ENCODE results near the gene GABRD. TPM values are rescaled to one million over a fixed set of nuclear protein-coding genes. Genes with fewer than 3 reads are reported as not detected.

GABRD gene
- total RNA-seq, 1 donor from 2014 or later: not detected

DNA sequence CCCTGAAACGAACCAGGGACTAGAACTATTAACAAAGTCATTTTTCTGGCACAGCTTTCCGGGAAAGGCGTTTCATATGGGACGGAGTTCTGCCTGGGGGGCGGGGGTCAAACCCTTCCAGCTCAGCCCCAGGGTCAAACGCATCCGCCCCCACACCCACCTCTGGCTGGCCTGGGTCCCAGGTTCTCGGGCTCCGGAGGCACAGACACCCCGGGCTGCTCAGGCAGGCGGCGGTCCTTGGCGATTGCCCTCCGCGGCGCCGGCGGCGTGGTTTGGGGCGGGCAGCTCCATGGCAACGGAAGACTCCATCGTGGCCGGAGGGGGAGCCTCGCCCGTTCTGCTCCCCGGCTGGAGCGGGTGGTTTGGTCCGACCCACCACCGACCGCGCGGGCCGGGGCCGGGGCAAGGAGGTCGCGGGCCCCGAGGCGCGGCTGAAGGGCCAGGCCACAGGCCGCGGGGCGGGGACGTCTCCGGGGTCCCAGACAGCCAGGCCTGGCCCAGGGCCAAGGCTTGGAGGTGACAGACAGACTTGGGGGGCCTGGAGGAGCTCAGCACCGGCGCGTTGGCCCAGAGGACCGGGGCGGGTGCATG is 15.5 kb upstream of the GABRD start, which contains the start of gene CFAP74:
TSS of gene CFAP74 (minus strand) at position 246 of the 591 bp plus-strand sequence. CDS start 12,830 bp downstream, outside the sequence.
- Histone ChIP-seq H3K4me3 (no peak within 1 kb of the TSS), H3K27ac (no peak within 1 kb of the TSS), H3K27me3 (peaks cover 5% of the 10 kb centered on the region), H3K9me3 (no peaks in the 10 kb centered on the region), H3K36me3 (no peaks in the 10 kb centered on the region), H3K4me1 (no peaks in the 10 kb centered on the region)
- TF ChIP-seq, protein P1, sequence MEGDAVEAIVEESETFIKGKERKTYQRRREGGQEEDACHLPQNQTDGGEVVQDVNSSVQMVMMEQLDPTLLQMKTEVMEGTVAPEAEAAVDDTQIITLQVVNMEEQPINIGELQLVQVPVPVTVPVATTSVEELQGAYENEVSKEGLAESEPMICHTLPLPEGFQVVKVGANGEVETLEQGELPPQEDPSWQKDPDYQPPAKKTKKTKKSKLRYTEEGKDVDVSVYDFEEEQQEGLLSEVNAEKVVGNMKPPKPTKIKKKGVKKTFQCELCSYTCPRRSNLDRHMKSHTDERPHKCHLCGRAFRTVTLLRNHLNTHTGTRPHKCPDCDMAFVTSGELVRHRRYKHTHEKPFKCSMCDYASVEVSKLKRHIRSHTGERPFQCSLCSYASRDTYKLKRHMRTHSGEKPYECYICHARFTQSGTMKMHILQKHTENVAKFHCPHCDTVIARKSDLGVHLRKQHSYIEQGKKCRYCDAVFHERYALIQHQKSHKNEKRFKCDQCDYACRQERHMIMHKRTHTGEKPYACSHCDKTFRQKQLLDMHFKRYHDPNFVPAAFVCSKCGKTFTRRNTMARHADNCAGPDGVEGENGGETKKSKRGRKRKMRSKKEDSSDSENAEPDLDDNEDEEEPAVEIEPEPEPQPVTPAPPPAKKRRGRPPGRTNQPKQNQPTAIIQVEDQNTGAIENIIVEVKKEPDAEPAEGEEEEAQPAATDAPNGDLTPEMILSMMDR (IDR thresholded peaks at IDR 0.05): no peak
- DNase-seq (ENCODE audit: low spot score in 2 of 2): no peak
- intact Hi-C loops (cut with DNase I): no loop called here

DNA sequence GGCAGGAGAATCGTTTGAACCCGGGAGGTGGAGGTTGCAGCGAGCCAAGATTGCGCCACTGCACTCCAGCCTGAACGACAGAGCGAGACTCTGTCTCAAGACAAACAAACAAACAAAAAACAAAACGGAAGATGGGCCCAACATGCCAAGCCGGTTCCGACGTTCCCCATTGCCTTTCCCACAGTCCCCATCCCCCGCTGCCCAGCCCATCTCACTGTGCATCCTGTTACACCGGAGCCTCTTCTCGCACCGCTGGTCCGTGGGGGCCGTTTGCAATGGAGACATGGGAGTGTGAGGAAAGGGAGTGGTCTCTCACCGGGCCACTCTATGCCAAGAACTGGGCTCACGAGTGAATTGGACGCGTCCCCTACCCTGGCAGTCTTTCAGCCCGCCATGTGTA is 14.3 kb upstream of the GABRD start:
- Histone ChIP-seq H3K36me3 (no peaks in the 10 kb centered on the region), H3K4me3 (no peak overlapping the region), H3K4me1 (no peaks in the 10 kb centered on the region), H3K27me3 (peaks cover 5% of the 10 kb centered on the region), H3K27ac (no peak overlapping the region), H3K9me3 (no peaks in the 10 kb centered on the region)
- no peak for DNase-seq (ENCODE audit: low spot score in 2 of 2)
- intact Hi-C loops (cut with DNase I): no loop called here
- TF ChIP-seq, protein P1 (IDR thresholded peaks at IDR 0.05): no peak

DNA sequence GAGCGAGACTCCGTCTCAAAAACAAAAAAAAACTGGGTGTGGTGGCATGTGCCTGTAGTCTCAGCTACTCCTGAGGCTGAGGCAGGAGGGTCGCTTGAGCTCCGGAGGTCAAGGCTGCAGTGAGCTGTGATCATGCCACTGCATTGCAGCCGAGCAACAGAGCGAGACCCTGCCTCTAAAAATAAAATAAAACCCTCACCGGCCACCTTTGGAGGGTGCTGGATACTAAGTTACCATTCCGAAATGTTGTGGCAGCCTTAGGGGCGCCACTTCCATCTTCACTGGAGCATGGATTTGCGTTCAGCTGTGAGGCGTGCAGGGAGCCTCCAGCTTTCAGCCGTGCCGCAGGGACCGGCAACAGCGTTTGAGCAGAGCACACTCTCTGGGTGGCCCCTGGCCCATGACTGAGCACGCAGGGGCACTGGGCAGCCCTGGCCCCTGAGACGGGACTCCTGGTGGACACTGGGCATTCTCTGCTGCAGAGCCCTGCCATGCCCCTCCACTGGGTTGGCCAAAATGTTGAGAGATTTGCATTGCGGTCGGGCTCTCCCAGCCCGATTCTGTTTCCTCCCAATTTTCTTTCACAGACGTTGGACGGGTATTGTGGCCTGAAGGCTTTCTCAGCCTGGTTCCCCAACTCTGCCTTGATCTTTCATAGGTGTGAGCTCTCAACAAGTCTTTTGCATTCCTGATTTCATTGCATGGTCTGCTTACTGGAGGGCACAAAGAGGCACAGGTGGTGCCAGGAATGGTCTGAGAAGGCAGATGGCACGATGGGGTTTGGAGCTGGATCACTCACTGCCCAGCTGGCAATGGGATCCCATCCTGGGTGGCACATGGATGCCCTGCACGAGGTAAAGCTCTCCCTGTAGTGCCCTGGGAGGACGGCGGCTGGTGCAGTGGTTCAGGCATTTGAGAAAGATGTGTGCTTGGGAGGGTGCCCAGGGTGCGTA is 9.8 kb upstream of the GABRD start:
- TF ChIP-seq, protein P1 (IDR thresholded peaks at IDR 0.05): no peak
- Histone ChIP-seq H3K4me1 (no peaks in the 10 kb centered on the region), H3K4me3 (no peak overlapping the region), H3K36me3 (no peaks in the 10 kb centered on the region), H3K9me3 (no peaks in the 10 kb centered on the region), H3K27ac (no peak overlapping the region), H3K27me3 (no peaks in the 10 kb centered on the region)
- intact Hi-C loops (cut with DNase I): no loop called here
- no peak for DNase-seq (ENCODE audit: low spot score in 2 of 2)

DNA sequence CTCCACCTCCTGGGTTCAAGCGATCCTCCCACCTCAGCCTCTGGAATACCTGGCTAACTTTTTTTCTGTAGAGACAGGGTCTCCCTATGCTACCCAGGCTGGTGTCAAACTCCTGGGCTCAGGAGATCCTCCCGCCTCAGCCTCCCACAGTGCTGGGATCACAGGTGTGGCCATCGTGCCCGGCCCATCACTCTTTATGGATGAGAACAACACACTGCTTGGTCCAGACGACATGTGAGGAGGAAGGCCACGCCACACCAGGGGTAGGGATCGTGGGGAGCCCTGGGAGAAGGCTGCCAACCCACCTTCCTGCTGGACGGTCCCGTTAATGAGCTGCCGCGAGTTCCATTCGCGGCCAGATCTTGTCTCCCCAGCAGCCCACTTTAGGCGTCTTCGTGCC is 5.0 kb upstream of the GABRD start:
- H3K36me3 ChIP-seq: no peaks in the 10 kb centered on the region
- TF ChIP-seq, protein P1 (IDR thresholded peaks at IDR 0.05): no peak
- intact Hi-C loops (cut with DNase I): no loop called here
- no peaks in the 10 kb centered on the region for H3K9me3 ChIP-seq
- H3K4me1 ChIP-seq: no peaks in the 10 kb centered on the region
- no peaks in the 10 kb centered on the region for H3K27me3 ChIP-seq
- H3K27ac ChIP-seq: no peak overlapping the region
- DNase-seq (ENCODE audit: low spot score in 2 of 2): no peak
- no peak overlapping the region for H3K4me3 ChIP-seq

DNA sequence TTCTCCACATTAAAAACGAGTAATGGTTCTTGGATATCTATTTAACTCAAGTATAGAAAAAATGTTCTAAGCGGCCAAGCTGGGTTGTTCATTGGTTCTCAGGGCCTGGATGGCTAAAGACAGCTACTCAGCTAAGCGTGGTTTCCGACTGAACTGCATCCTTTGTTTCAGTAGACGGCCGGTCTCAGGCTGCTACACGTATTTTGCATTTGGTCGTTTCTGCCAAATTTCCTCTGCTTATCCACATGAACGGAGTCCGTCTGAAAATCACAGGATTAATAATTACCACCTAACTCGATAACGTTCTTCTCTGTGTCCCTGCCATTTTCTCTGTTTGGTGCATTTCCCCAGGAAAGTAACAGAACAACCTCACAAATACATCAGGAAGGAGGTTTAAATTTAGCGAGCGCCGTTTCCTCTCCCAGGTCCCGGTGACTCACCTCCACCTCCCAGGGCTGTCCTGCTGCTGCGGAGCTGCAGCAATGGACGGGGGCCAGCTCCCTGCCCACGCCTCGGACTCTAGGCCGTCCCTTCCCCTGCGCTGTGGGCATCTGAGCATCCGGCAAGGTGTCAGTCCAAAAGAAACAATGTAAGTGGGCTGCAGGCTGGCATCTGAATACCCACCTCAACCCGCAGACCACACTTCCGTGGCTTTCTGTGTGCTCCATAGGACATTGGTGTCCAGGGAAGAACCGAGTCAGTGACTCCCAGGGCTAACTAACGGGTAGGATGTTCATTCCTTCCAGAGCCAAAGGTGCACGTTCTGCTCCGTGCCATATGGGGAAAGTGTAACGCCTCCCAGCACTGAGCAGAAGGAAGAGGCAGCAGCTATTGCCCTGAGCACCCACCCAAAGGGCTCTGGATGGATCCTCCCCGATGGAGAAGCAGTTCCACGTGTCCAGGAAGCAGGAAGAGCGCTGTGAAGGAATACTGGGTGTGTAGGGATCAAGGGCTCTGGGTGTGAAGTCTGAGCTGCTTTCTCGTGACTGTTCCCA is 4.1 kb upstream of the GABRD start:
- Histone ChIP-seq H3K36me3 (no peaks in the 10 kb centered on the region), H3K4me3 (no peak overlapping the region), H3K27me3 (peaks cover 7% of the 10 kb centered on the region), H3K4me1 (peaks cover 0 to 3% of the 10 kb centered on the region in 2 donors), H3K9me3 (no peaks in the 10 kb centered on the region), H3K27ac (no peak overlapping the region)
- DNase-seq (ENCODE audit: low spot score in 2 of 2): no peak
- TF ChIP-seq, protein P1 (IDR thresholded peaks at IDR 0.05): no peak
- intact Hi-C loops (cut with DNase I): no loop called here

Measured in ascending aorta (tissue), 2 donors.